ENCODE measurements around the gene PSME3. TPM values are rescaled to one million over a fixed set of nuclear protein-coding genes. Genes with fewer than 3 reads are reported as not detected.
"Not testable (repeated sequence)": the region's sequence is repeated elsewhere in the genome, so short reads cannot be mapped to it uniquely, and the experiment has no call there.

PSME3 gene
- total RNA-seq, 1 experiment from 2014 or later = 120 TPM

DNA sequence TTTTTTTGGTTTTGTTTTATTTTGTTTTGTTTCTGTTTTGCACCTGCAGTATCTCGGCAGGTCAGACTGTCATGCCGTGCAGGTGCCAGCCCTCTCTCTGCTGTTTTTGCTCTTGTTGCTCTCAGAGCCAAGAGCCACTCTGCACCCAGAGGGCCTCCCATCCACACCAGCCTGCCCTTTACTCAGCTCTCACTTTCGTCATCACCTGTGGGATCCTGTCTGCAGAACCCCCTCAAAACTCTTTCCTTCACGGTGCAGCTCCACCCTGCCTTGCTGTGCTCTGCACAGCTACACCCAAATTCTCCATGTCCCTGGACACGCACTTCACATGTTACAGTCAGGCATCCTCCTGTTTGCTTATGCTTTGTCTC is 20.4 kb downstream of the PSME3 start:
- H3K4me3 ChIP-seq (ENCODE audit: low read depth, low read length, poor library complexity, severe bottlenecking) = no peak overlapping the region
- ChIA-PET CTCF (no interaction called here), POLR2A (ENCODE audit: low non-redundant PET) (no interaction called here)
- intact Hi-C loops (cut with micrococcal nuclease; ENCODE audit: unreplicated experiment) = no loop called here
- DNase-seq (ENCODE audit: low spot score) = no peak
- no peak overlapping the region for H3K27ac ChIP-seq (ENCODE audit: low read depth, low read length, poor library complexity, severe bottlenecking)
- H3K36me3 ChIP-seq (ENCODE audit: insufficient read depth, low read length, poor library complexity, severe bottlenecking) = no peaks in the 10 kb centered on the region
- TF ChIP-seq, protein P1, sequence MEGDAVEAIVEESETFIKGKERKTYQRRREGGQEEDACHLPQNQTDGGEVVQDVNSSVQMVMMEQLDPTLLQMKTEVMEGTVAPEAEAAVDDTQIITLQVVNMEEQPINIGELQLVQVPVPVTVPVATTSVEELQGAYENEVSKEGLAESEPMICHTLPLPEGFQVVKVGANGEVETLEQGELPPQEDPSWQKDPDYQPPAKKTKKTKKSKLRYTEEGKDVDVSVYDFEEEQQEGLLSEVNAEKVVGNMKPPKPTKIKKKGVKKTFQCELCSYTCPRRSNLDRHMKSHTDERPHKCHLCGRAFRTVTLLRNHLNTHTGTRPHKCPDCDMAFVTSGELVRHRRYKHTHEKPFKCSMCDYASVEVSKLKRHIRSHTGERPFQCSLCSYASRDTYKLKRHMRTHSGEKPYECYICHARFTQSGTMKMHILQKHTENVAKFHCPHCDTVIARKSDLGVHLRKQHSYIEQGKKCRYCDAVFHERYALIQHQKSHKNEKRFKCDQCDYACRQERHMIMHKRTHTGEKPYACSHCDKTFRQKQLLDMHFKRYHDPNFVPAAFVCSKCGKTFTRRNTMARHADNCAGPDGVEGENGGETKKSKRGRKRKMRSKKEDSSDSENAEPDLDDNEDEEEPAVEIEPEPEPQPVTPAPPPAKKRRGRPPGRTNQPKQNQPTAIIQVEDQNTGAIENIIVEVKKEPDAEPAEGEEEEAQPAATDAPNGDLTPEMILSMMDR (conservative IDR thresholded peaks at IDR 0.05; ENCODE audit: low read depth, low read length) = no peak
- no peak for TF ChIP-seq EZH2 (IDR thresholded peaks at IDR 0.05; ENCODE audit: borderline replicate concordance, low read depth, low read length, poor library complexity, severe bottlenecking)
- no peaks in the 10 kb centered on the region for H3K9me3 ChIP-seq (ENCODE audit: low read depth, low read length, poor library complexity, severe bottlenecking)
- no peaks in the 10 kb centered on the region for H3K27me3 ChIP-seq (replicated peaks; ENCODE audit: insufficient read depth, low read depth, low read length, poor library complexity)
- no peaks in the 10 kb centered on the region for H3K4me1 ChIP-seq (ENCODE audit: insufficient read depth, low read length, poor library complexity, severe bottlenecking)
- BruUV-seq (replicated peaks) = no TSS peak

DNA sequence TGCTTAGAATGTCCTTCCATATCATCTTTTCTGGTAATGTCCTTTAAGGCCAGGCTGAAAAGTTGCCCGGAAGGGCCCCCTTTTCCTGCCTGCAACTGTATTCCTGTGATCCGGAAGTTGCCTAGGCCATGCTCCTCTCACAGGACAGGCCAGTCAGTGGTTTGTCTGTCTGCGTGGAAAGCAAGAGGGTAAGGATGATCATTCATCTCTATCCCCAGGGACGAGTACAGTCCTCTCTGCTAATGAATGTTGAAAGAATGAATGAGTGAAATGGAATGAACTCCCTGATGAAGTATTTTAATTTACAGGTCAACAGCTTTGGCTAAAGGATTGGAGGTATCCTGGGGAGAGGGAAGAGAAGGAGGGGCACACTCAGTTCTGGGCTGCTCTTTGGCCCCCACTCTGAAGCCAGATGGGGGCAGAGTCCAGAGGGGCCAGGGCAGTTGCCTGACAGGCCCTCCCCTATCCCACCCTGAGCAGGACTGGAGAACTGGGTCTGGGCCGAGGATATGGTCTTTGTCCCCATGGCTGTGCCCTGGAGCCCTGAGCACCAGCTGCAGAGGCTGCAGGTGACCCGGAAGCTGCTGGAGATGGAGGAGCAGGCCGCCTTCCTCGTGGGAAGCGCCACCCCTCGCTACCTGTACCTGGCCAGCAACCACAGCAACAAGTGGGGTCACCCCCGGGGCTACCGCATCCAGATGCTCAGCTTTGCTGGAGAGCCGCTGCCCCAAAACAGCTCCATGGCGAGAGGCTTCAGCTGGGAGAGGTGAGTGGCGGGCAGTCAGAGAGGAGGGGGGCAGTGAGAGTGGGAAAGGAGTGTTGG is 21.0 kb downstream of the PSME3 start:
- no peaks in the 10 kb centered on the region for H3K4me1 ChIP-seq (ENCODE audit: insufficient read depth, low read length, poor library complexity, severe bottlenecking)
- CTCF ChIA-PET = no interaction called here
- no peaks in the 10 kb centered on the region for H3K36me3 ChIP-seq (ENCODE audit: insufficient read depth, low read length, poor library complexity, severe bottlenecking)
- intact Hi-C loops (cut with micrococcal nuclease; ENCODE audit: unreplicated experiment) = no loop called here
- BruUV-seq (replicated peaks) = no TSS peak
- TF ChIP-seq, protein P1 (conservative IDR thresholded peaks at IDR 0.05; ENCODE audit: low read depth, low read length) = no peak
- no peak for TF ChIP-seq EZH2 (IDR thresholded peaks at IDR 0.05; ENCODE audit: borderline replicate concordance, low read depth, low read length, poor library complexity, severe bottlenecking)
- POLR2A ChIA-PET (ENCODE audit: low non-redundant PET) = no interaction called here
- no peak overlapping the region for H3K4me3 ChIP-seq (ENCODE audit: low read depth, low read length, poor library complexity, severe bottlenecking)
- DNase-seq (ENCODE audit: low spot score) = no peak
- H3K27me3 ChIP-seq (replicated peaks; ENCODE audit: insufficient read depth, low read depth, low read length, poor library complexity) = no peaks in the 10 kb centered on the region
- H3K27ac ChIP-seq (ENCODE audit: low read depth, low read length, poor library complexity, severe bottlenecking) = no peak overlapping the region
- H3K9me3 ChIP-seq (ENCODE audit: low read depth, low read length, poor library complexity, severe bottlenecking) = no peaks in the 10 kb centered on the region

DNA sequence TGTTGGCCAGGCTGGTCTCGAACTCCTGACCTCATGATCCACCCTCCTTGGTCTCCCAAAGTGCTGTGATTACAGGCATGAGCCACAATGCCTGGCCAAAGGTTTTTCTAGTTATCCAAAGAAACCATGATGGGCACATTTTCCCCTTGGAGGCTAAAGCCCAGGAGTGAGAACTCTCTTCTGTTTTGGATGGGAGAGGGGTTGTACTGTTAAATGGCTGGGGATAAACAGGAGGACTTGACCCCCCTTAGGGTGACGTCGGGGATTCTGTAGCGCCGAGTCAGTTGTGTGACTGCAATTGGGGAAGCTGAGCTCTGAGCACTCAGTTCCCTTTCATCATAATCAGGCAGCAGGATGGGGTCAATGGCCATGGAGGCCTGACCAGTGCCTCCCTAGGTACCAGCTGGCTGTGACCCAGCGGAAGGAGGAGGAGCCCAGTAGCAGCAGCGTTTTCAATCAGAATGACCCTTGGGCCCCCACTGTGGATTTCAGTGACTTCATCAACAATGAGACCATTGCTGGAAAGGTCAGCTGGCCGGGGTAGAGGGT is 21.9 kb downstream of the PSME3 start:
- no peaks in the 10 kb centered on the region for H3K27me3 ChIP-seq (replicated peaks; ENCODE audit: insufficient read depth, low read depth, low read length, poor library complexity)
- H3K36me3 ChIP-seq (ENCODE audit: insufficient read depth, low read length, poor library complexity, severe bottlenecking) = no peaks in the 10 kb centered on the region
- no peaks in the 10 kb centered on the region for H3K4me1 ChIP-seq (ENCODE audit: insufficient read depth, low read length, poor library complexity, severe bottlenecking)
- POLR2A ChIA-PET (ENCODE audit: low non-redundant PET) = no interaction called here
- no peak overlapping the region for H3K4me3 ChIP-seq (ENCODE audit: low read depth, low read length, poor library complexity, severe bottlenecking)
- CTCF ChIA-PET = no interaction called here
- DNase-seq (ENCODE audit: low spot score) = no peak
- no peaks in the 10 kb centered on the region for H3K9me3 ChIP-seq (ENCODE audit: low read depth, low read length, poor library complexity, severe bottlenecking)
- no peak for TF ChIP-seq EZH2 (IDR thresholded peaks at IDR 0.05; ENCODE audit: borderline replicate concordance, low read depth, low read length, poor library complexity, severe bottlenecking)
- TF ChIP-seq, protein P1 (conservative IDR thresholded peaks at IDR 0.05; ENCODE audit: low read depth, low read length) = no peak
- no peak overlapping the region for H3K27ac ChIP-seq (ENCODE audit: low read depth, low read length, poor library complexity, severe bottlenecking)
- intact Hi-C loops (cut with micrococcal nuclease; ENCODE audit: unreplicated experiment) = no loop called here
- no TSS peak for BruUV-seq (replicated peaks)

DNA sequence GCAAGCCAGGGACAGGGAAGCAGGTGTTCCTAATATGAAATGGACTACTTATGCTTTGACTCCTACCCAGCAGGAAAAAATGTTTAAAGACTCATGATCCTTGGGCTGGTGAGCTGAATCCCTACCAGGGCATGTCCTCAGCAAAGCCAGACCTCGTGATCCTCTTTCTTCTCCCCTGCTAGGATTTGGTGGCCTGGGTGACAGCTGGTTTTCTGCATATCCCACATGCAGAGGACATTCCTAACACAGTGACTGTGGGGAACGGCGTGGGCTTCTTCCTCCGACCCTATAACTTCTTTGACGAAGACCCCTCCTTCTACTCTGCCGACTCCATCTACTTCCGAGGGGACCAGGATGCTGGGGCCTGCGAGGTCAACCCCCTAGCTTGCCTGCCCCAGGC is 22.9 kb downstream of the PSME3 start:
- POLR2A ChIA-PET (ENCODE audit: low non-redundant PET); CTCF ChIA-PET; H3K36me3 ChIP-seq (ENCODE audit: insufficient read depth, low read length, poor library complexity, severe bottlenecking); H3K4me1 ChIP-seq (ENCODE audit: insufficient read depth, low read length, poor library complexity, severe bottlenecking); DNase-seq (ENCODE audit: low spot score); H3K9me3 ChIP-seq (ENCODE audit: low read depth, low read length, poor library complexity, severe bottlenecking); H3K27me3 ChIP-seq (replicated peaks; ENCODE audit: insufficient read depth, low read depth, low read length, poor library complexity); H3K27ac ChIP-seq (ENCODE audit: low read depth, low read length, poor library complexity, severe bottlenecking); H3K4me3 ChIP-seq (ENCODE audit: low read depth, low read length, poor library complexity, severe bottlenecking); BruUV-seq (replicated peaks); intact Hi-C loops (cut with micrococcal nuclease; ENCODE audit: unreplicated experiment): not testable (repeated sequence)

DNA sequence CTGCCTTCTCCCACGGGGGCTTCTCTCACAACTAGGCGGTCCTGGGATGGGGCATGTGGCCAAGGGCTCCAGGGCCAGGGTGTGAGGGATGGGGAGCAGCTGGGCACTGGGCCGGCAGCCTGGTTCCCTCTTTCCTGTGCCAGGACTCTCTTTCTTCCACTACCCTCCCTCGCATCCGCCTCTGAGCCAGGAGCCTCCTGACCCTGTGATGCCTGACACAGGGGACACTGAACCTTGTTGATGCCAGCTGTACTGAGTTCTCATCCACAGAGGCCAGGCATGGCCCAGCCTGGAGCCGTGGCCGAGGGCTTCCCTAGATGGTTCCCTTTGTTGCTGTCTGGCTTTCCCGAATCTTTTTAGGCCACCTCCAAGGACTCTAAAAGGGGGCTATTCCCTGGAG is 23.3 kb downstream of the PSME3 start:
- H3K4me3 ChIP-seq (ENCODE audit: low read depth, low read length, poor library complexity, severe bottlenecking); POLR2A ChIA-PET (ENCODE audit: low non-redundant PET); intact Hi-C loops (cut with micrococcal nuclease; ENCODE audit: unreplicated experiment); H3K27ac ChIP-seq (ENCODE audit: low read depth, low read length, poor library complexity, severe bottlenecking); H3K9me3 ChIP-seq (ENCODE audit: low read depth, low read length, poor library complexity, severe bottlenecking); BruUV-seq (replicated peaks); H3K27me3 ChIP-seq (replicated peaks; ENCODE audit: insufficient read depth, low read depth, low read length, poor library complexity); DNase-seq (ENCODE audit: low spot score); CTCF ChIA-PET; H3K36me3 ChIP-seq (ENCODE audit: insufficient read depth, low read length, poor library complexity, severe bottlenecking); H3K4me1 ChIP-seq (ENCODE audit: insufficient read depth, low read length, poor library complexity, severe bottlenecking): not testable (repeated sequence)

Data from A673 (cell line).